ENCODE results near the gene ZNF280B. TPM values are rescaled to one million over a fixed set of nuclear protein-coding genes. Genes with fewer than 3 reads are reported as not detected.

The ZNF280B gene
- total and polyA plus RNA-seq, 10 of the 15 experiments (the other 5 are each of a cell fraction or from before 2014, with no cell fraction given): 0.28 to 2.2 (median 1.1) TPM

DNA sequence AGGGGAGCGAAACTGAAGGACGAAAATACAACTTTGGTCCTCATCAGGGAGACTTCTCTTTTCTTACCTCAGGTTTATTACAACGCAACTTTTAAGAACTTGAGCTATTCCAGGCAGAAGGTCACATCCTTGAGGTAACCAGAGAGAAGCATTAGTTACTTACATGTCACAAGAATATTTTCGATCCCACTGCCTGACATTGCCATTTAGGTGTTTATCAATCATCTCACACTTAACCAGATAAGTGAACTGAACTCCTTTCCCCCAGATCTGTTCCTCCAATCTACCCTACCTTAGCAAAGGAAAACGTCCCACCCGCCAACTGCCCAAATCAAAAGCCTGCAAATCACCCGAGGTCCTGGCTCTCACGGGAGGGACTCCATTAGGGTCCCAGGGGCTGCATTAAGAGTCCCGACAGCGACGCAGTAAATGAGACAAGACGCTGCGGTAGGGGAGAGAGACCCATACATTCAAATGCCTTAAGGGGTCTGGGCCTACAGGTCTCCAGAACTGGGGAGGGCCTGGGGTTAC, 734 bp downstream of the ZNF280B start:
- Histone ChIP-seq H3K9me3 (replicated peaks; ENCODE audit: control insufficient read depth, insufficient read depth, low read length) (no peaks in the 10 kb centered on the region), H3K79me2 (ENCODE audit: control insufficient read depth, insufficient read depth, low read length) (no peaks in the 10 kb centered on the region; the same call in 1 of the 2 replicates), H3K4me1 (ENCODE audit: control insufficient read depth, insufficient read depth, low read length) (no peaks in the 10 kb centered on the region), H3K36me3 (ENCODE audit: control insufficient read depth in 2 of 2, insufficient read depth in 2 of 2, low read length in 1 of 2) (no peaks in the 10 kb centered on the region), H3K4me2 (ENCODE audit: control insufficient read depth, insufficient read depth) (peak overlapping the region; percentile 50), H2AFZ (ENCODE audit: control insufficient read depth, low read depth, low read length) (peak overlapping the region; percentile 8), H3K27ac (ENCODE audit: control insufficient read depth, insufficient read depth) (no peak overlapping the region), H4K20me1 (ENCODE audit: control insufficient read depth, insufficient read depth) (no peaks in the 10 kb centered on the region), H3K9ac (ENCODE audit: control insufficient read depth, insufficient read depth, low read length) (peak overlapping the region; percentile 60; the same call in 1 of the 2 replicates), H3K27me3 (replicated peaks in 1 of 2; ENCODE audit: control insufficient read depth in 2 of 2, insufficient read depth in 2 of 2, low read length in 1 of 2) (no peaks in the 10 kb centered on the region), H3K4me3 (peak overlapping the region; percentile 77)
- POLR2A ChIA-PET: interaction anchor here (0.6 kb wide), 1 partner anchor 9 kb away, joined by 7 read pairs; no protein-coding TSS in a partner anchor
- ATAC-seq (peak; percentile 21; the same call in 2 of the 3 replicates), DNase-seq (ENCODE audit: low read depth, low spot score) (no peak), FAIRE-seq (no peak)
- TF ChIP-seq, protein P1, sequence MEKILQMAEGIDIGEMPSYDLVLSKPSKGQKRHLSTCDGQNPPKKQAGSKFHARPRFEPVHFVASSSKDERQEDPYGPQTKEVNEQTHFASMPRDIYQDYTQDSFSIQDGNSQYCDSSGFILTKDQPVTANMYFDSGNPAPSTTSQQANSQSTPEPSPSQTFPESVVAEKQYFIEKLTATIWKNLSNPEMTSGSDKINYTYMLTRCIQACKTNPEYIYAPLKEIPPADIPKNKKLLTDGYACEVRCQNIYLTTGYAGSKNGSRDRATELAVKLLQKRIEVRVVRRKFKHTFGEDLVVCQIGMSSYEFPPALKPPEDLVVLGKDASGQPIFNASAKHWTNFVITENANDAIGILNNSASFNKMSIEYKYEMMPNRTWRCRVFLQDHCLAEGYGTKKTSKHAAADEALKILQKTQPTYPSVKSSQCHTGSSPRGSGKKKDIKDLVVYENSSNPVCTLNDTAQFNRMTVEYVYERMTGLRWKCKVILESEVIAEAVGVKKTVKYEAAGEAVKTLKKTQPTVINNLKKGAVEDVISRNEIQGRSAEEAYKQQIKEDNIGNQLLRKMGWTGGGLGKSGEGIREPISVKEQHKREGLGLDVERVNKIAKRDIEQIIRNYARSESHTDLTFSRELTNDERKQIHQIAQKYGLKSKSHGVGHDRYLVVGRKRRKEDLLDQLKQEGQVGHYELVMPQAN (conservative IDR thresholded peaks at IDR 0.05): no peak
- RAD21 ChIA-PET (ENCODE audit: unreplicated experiment): no interaction called here
- in situ Hi-C loops (cut with MboI): no loop called here
- SMC1A ChIA-PET (ENCODE audit: uncharacterized antibody, unreplicated experiment): interaction anchor here (0.7 to 1.6 kb wide), 2 partner anchors 45 to 76 kb away, joined by 3 to 5 read pairs; no protein-coding TSS in a partner anchor
- no TSS peak for BruUV-seq (replicated peaks)
- intact Hi-C loops (cut with micrococcal nuclease; ENCODE audit: unreplicated experiment): loop anchor here (1.0 kb wide), 1 partner anchor 51 kb away; the partner anchor contains the start of gene PRAME
- 68% methylated on average over 13 of the region's 13 CpGs for WGBS (ENCODE audit: insufficient coverage, insufficient replicate concordance, low lambda C conversion rate, missing lambda C conversion rate)
- CTCF ChIA-PET: interaction anchor here (0.9 to 2.1 kb wide), 2 partner anchors 44 to 178 kb away, joined by 4 to 5 read pairs; no protein-coding TSS in a partner anchor

DNA sequence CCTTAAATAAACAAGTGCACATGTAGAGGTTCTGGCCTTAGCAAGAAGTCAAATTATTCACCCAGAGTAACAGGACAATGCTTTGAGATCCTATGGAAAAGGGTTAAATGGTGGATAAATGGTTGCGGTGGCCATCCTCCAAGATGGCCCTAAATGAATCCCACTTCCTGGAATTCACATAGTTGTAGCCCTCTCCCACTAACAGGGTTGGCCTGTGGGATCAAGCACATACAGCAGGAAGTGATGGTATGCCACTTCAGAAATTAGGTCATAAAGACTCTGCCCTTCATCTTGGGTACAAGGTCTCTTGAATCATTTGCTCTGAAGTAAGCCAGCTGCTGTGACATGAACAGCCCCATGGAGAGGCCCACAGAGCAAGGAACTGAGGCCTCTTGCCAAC, 1.8 kb downstream of the ZNF280B start:
- Histone ChIP-seq H3K27me3 (replicated peaks in 1 of 2; ENCODE audit: control insufficient read depth in 2 of 2, insufficient read depth in 2 of 2, low read length in 1 of 2) (no peaks in the 10 kb centered on the region), H3K4me3 (no peak overlapping the region), H3K79me2 (ENCODE audit: control insufficient read depth, insufficient read depth, low read length) (no peaks in the 10 kb centered on the region; the same call in 1 of the 2 replicates), H3K27ac (ENCODE audit: control insufficient read depth, insufficient read depth) (no peak overlapping the region), H3K4me1 (ENCODE audit: control insufficient read depth, insufficient read depth, low read length) (no peaks in the 10 kb centered on the region), H3K9me3 (replicated peaks; ENCODE audit: control insufficient read depth, insufficient read depth, low read length) (no peaks in the 10 kb centered on the region), H3K4me2 (ENCODE audit: control insufficient read depth, insufficient read depth) (no peak overlapping the region), H3K36me3 (ENCODE audit: control insufficient read depth in 2 of 2, insufficient read depth in 2 of 2, low read length in 1 of 2) (no peaks in the 10 kb centered on the region), H2AFZ (ENCODE audit: control insufficient read depth, low read depth, low read length) (no peak overlapping the region), H4K20me1 (ENCODE audit: control insufficient read depth, insufficient read depth) (no peaks in the 10 kb centered on the region), H3K9ac (ENCODE audit: control insufficient read depth, insufficient read depth, low read length) (no peak overlapping the region)
- ATAC-seq: no peak
- ChIA-PET CTCF (interaction anchor here (0.9 kb wide), 1 partner anchor 43 kb away, joined by 5 read pairs; no protein-coding TSS in a partner anchor), RAD21 (ENCODE audit: unreplicated experiment) (no interaction called here), SMC1A (ENCODE audit: uncharacterized antibody, unreplicated experiment) (interaction anchor here (0.7 kb wide), 1 partner anchor 75 kb away, joined by 3 read pairs; no protein-coding TSS in a partner anchor), POLR2A (no interaction called here)
- no TSS peak for BruUV-seq (replicated peaks)
- intact Hi-C loops (cut with micrococcal nuclease; ENCODE audit: unreplicated experiment): no loop called here
- WGBS (ENCODE audit: insufficient coverage, insufficient replicate concordance, low lambda C conversion rate, missing lambda C conversion rate): 100% methylated on average over 1 of the region's 1 CpG
- in situ Hi-C loops (cut with MboI): no loop called here
- DNase-seq (ENCODE audit: low read depth, low spot score): no peak
- FAIRE-seq: no peak
- no peak for TF ChIP-seq FOXM1 (IDR thresholded peaks at IDR 0.05; ENCODE audit: low read depth, low read length)
- no peak for TF ChIP-seq TBL1XR1 (IDR thresholded peaks at IDR 0.05; ENCODE audit: low read depth, low read length)
- no peak for TF ChIP-seq TAF1 (IDR thresholded peaks at IDR 0.05; ENCODE audit: borderline replicate concordance, low read depth, low read length)
- TF ChIP-seq BACH1 (IDR thresholded peaks at IDR 0.05; ENCODE audit: borderline replicate concordance): no peak
- no peak for TF ChIP-seq NFYB (IDR thresholded peaks at IDR 0.05; ENCODE audit: insufficient read depth, low read depth, low read length)
- no peak for TF ChIP-seq LARP7 (IDR thresholded peaks at IDR 0.05)
- TF ChIP-seq ZNF622 (IDR thresholded peaks at IDR 0.05): no peak
- no peak for TF ChIP-seq SMAD1 (IDR thresholded peaks at IDR 0.05; ENCODE audit: low read depth, partially characterized antibody)
- no peak for TF ChIP-seq SREBF2 (IDR thresholded peaks at IDR 0.05; ENCODE audit: low read length)
- no peak for TF ChIP-seq YY1 (IDR thresholded peaks at IDR 0.05; ENCODE audit: low read depth, low read length)
- TF ChIP-seq ZBTB11 (CRISPR knock-in tag; IDR thresholded peaks at IDR 0.05): no peak
- no peak for TF ChIP-seq FOXK2 (IDR thresholded peaks at IDR 0.05)

Data from GM12878 (cell line).